NK-92 (cell line): ENCODE data around the gene CIROP.

ENCODE experiments used
- DNase-seq: peaks from one replicate; lab custom pipeline; 2025; ENCODE audit not compliant: unreplicated experiment; lab: John Stamatoyannopoulos, UW

CIROP gene

DNA sequence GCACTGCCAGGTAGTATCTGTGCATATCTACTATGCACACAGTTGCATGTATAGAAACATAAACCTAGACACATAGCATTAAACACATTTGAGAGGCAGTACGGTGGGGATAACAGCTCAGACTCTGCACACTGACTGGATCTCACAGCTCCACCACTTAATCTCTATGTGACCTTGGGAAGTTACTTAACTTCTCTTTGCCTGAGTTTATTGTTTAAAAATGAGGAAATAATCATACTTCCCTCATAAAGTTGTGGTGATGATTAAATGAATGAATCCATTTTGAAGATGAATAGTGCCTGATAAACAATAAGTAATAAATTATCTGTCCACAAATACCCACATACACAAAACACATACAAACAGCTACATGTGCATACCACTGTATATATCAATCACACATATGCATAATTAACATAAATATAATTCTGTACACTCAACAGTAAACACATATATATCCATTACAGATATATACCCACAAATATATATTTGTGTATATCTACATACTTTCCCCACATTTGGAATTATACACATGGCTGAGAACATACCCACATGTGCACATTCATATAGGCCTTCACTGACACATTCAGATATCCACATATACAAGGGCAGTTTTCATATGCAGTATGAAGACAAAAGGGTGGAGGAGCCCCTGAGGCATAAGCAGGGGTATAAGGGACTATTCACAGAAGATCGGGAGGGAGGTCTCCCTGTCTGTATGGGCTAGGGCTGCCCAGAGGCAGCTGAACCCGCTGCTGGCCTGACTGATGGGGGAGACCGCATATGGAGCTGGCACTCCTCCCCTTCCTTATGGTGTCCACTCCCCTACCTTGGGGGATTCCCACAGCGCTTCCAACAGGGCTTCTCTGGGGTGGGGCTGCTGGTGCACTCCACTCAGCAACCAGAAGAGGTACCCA is 53.4 kb downstream of the CIROP start:
- DNase-seq, result no peak
